ENCODE data around the gene RBMS3.

DNA sequence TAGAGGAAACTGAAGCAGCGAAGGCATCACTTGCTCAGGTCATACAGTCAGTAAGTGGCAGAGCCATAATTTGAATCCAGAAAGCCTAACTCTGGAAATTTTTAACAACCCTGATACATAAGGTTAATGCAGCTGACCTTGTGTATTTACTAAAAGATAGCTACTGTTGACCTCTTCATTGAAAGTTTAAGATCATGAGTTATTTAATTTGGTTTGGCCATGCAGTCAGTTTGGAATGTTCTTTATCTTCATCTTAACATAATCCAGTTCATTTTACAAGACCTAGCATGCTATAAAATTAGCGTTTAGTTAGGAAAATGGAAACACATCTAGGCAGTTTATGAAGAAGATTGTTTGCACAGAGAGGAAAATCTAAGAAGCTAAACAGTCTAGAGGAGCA, 240.9 kb downstream of the RBMS3 start:
- TF ChIP-seq, protein P1, sequence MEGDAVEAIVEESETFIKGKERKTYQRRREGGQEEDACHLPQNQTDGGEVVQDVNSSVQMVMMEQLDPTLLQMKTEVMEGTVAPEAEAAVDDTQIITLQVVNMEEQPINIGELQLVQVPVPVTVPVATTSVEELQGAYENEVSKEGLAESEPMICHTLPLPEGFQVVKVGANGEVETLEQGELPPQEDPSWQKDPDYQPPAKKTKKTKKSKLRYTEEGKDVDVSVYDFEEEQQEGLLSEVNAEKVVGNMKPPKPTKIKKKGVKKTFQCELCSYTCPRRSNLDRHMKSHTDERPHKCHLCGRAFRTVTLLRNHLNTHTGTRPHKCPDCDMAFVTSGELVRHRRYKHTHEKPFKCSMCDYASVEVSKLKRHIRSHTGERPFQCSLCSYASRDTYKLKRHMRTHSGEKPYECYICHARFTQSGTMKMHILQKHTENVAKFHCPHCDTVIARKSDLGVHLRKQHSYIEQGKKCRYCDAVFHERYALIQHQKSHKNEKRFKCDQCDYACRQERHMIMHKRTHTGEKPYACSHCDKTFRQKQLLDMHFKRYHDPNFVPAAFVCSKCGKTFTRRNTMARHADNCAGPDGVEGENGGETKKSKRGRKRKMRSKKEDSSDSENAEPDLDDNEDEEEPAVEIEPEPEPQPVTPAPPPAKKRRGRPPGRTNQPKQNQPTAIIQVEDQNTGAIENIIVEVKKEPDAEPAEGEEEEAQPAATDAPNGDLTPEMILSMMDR (IDR thresholded peaks at IDR 0.05) = no peak
- no peak for TF ChIP-seq POLR2A (IDR thresholded peaks at IDR 0.05)

Data from vagina (tissue), 2 donors.